GM12878 (cell line): ENCODE measurements around the gene SIRT7. TPM values are rescaled to one million over a fixed set of nuclear protein-coding genes. Genes with fewer than 3 reads are reported as not detected.

ENCODE experiments used
- ATAC-seq: fragments of 200-7000 bp; cut with Tn5 transposase; 3 replicates; pipeline ENCODE4 v1.9.1; 2020; ENCODE audit warnings: mild to moderate bottlenecking, moderate library complexity
- BruUV-seq: library from RNA; stranded (reverse); fragments of 400-500 nt; replicated peaks from 2 replicates; lab custom pipeline; 2021; lab: Mats Ljungman, UMichigan
- CTCF ChIA-PET: fragments of 300-600 bp; sonication (Branson Sonifier 250); formaldehyde crosslinking; extraction: SDS; loops from one replicate; lab custom pipeline; 2021; ENCODE audit warnings: inconsistent platforms; lab: Yijun Ruan, JAX
- POLR2A ChIA-PET: fragments of 350-600 bp; formaldehyde crosslinking; extraction: SDS; loops from one replicate; lab custom pipeline; 2021; ENCODE audit warnings: inconsistent platforms; lab: Charles Lee
- RAD21 ChIA-PET: fragments of 300-600 bp; sonication (Branson Sonifier 250); formaldehyde crosslinking; loops from one replicate; lab custom pipeline; 2023; ENCODE audit warnings: antibody characterized with exemption; ENCODE audit not compliant: unreplicated experiment; lab: Charles Lee
- SMC1A ChIA-PET: fragments of 300-600 bp; sonication (Branson Sonifier 250); formaldehyde crosslinking; loops from one replicate; lab custom pipeline; 2023; ENCODE audit not compliant: unreplicated experiment, uncharacterized antibody; lab: Charles Lee
- DNase-seq: peaks from one replicate; pipeline ENCODE4 v3.0.0-alpha.2; 2011; ENCODE audit warnings: low read depth, low spot score
- FAIRE-seq: peaks from 3 replicates; lab custom pipeline; 2011; peaks lifted over from hg19 to GRCh38; lab: Jason Lieb, UNC
- H2AFZ ChIP-seq: 2 replicates; pipeline ENCODE4 v1.6.0; 2011; ENCODE audit warnings: low read depth, low read length, control low read depth; ENCODE audit not compliant: control insufficient read depth
- H3K27ac ChIP-seq: 2 replicates; pipeline ENCODE4 v1.5.1; 2011; ENCODE audit warnings: control low read depth; ENCODE audit not compliant: control insufficient read depth, insufficient read depth
- H3K27me3 ChIP-seq, 2 experiments: replicated peaks in 1 of 2; 2 replicates each; pipeline versions ENCODE4 v1.6.0 to v1.6.1; 2011; ENCODE audit warnings: low read length in 1 of 2; ENCODE audit not compliant: control insufficient read depth in 2 of 2, insufficient read depth in 2 of 2
- H3K36me3 ChIP-seq, 2 experiments: 2 replicates each; pipeline ENCODE4 v1.5.1; 2011; ENCODE audit warnings: low read length in 1 of 2; ENCODE audit not compliant: control insufficient read depth in 2 of 2, insufficient read depth in 2 of 2
- H3K4me1 ChIP-seq: 2 replicates; pipeline ENCODE4 v1.6.1; 2011; ENCODE audit warnings: mild to moderate bottlenecking, low read length, moderate library complexity, mixed read lengths; ENCODE audit not compliant: control insufficient read depth, insufficient read depth
- H3K4me2 ChIP-seq: 2 replicates; pipeline ENCODE4 v1.6.0; 2011; ENCODE audit warnings: control low read depth; ENCODE audit not compliant: control insufficient read depth, insufficient read depth
- H3K4me3 ChIP-seq: fragments of 200-600 bp; sonication (generic); 2 replicates; pipeline ENCODE4 v1.5.1; 2016
- H3K79me2 ChIP-seq: 2 replicates; pipeline ENCODE4 v1.6.0; 2011; ENCODE audit warnings: low read length; ENCODE audit not compliant: control insufficient read depth, insufficient read depth
- H3K9ac ChIP-seq: 2 replicates; pipeline ENCODE4 v1.8.0; 2011; ENCODE audit warnings: low read length, control low read depth, mixed read lengths; ENCODE audit not compliant: control insufficient read depth, insufficient read depth
- H3K9me3 ChIP-seq: replicated peaks from 3 replicates; pipeline ENCODE4 v1.5.1; 2011; ENCODE audit warnings: mild to moderate bottlenecking, low read length; ENCODE audit not compliant: control insufficient read depth, insufficient read depth
- H4K20me1 ChIP-seq: 2 replicates; pipeline ENCODE4 v1.6.0; 2011; ENCODE audit not compliant: control insufficient read depth, insufficient read depth
- CTCF ChIP-seq, 3 experiments: IDR thresholded peaks in 2 of 3; conservative IDR thresholded peaks in 1 of 3; 2 replicates each; pipeline ENCODE4 v1.5.1; 2011; ENCODE audit warnings: low read depth in 3 of 3, low read length in 3 of 3, mild to moderate bottlenecking in 3 of 3, control low read depth in 2 of 3, moderate library complexity in 2 of 3, inconsistent platforms in 1 of 3, mixed read lengths in 1 of 3; ENCODE audit not compliant: control insufficient read depth in 2 of 3, insufficient read depth in 1 of 3; ENCODE audit errors: extremely low read depth in 1 of 3
- EP300 ChIP-seq, 2 experiments: fragments of 150-350 bp in 1 of 2; IDR thresholded peaks; 2 replicates each; pipeline ENCODE4 v1.6.1; 2011 to 2012; ENCODE audit warnings: low read depth in 2 of 2, low read length in 2 of 2, borderline replicate concordance in 1 of 2, improper control_type of control experiment in 1 of 2, inconsistent platforms in 1 of 2; ENCODE audit not compliant: control insufficient read depth in 1 of 2
- POLR2A ChIP-seq: IDR thresholded peaks from 2 replicates; pipeline ENCODE4 v1.6.1; 2011; ENCODE audit warnings: low read depth, mild to moderate bottlenecking, low read length
- POLR2AphosphoS2 ChIP-seq: IDR thresholded peaks from 2 replicates; pipeline ENCODE4 v1.6.1; 2011; ENCODE audit warnings: low read depth, mild to moderate bottlenecking, low read length, improper control_type of control experiment, moderate library complexity
- POLR2AphosphoS5 ChIP-seq: IDR thresholded peaks from 2 replicates; pipeline ENCODE4 v1.6.1; 2011; ENCODE audit warnings: mild to moderate bottlenecking, low read length, inconsistent platforms
- WGBS: methylation state at CpG from one replicate; pipeline ENCODE4 v1.1.6; 2016; ENCODE audit warnings: low lambda C conversion rate; ENCODE audit not compliant: insufficient replicate concordance, insufficient coverage; ENCODE audit errors: missing lambda C conversion rate; 5-methylcytosine and 5-hydroxymethylcytosine counted together
- in situ Hi-C: fragments of 300-500 bp; cut with MboI; formaldehyde crosslinking; loops from 9 replicates; pipeline ENCODE4 v1.14.3; 2018; ENCODE audit warnings: mixed read lengths
- intact Hi-C: fragments of 100-400 bp; cut with micrococcal nuclease; formaldehyde crosslinking; loops from one replicate; pipeline ENCODE4 v1.14.2; 2022; ENCODE audit not compliant: unreplicated experiment
- polyA plus RNA-seq, 11 experiments: library from polyadenylated mRNA; depleted of rRNA in 4 of 11; unstranded in 6 of 11; stranded (reverse) in 5 of 11; fragments of >200 nt; fragmentation: Nextera tagmentation in 4 of 11; fragmentation: Illumina TruSeq in 1 of 11; extraction: Ambion mirVana in 4 of 11; extraction: Trizol in 1 of 11; gene quantifications; 1 replicate in 1 of 11; 2 replicates in 10 of 11; pipeline versions ENCODE4 v1.2.1 to v1.2.3, GENCODE V29; 2011 to 2016; ENCODE audit warnings: inconsistent platforms in 2 of 11, missing spikeins in 2 of 11, low read depth in 1 of 11
- total RNA-seq, 4 experiments: library from RNA; depleted of rRNA in 3 of 4; stranded (reverse); fragments of >200 nt in 3 of 4; fragmentation: Illumina TruSeq in 1 of 4; extraction: Trizol in 1 of 4; gene quantifications; 2 replicates each; pipeline versions ENCODE4 v1.2.1 to v1.2.3, GENCODE V29; 2013 to 2021

The SIRT7 gene
- total and polyA plus RNA-seq, 10 of the 15 experiments (the other 5 are each of a cell fraction or from before 2014, with no cell fraction given): 1.2 to 56.2 (median 22.7) TPM

DNA sequence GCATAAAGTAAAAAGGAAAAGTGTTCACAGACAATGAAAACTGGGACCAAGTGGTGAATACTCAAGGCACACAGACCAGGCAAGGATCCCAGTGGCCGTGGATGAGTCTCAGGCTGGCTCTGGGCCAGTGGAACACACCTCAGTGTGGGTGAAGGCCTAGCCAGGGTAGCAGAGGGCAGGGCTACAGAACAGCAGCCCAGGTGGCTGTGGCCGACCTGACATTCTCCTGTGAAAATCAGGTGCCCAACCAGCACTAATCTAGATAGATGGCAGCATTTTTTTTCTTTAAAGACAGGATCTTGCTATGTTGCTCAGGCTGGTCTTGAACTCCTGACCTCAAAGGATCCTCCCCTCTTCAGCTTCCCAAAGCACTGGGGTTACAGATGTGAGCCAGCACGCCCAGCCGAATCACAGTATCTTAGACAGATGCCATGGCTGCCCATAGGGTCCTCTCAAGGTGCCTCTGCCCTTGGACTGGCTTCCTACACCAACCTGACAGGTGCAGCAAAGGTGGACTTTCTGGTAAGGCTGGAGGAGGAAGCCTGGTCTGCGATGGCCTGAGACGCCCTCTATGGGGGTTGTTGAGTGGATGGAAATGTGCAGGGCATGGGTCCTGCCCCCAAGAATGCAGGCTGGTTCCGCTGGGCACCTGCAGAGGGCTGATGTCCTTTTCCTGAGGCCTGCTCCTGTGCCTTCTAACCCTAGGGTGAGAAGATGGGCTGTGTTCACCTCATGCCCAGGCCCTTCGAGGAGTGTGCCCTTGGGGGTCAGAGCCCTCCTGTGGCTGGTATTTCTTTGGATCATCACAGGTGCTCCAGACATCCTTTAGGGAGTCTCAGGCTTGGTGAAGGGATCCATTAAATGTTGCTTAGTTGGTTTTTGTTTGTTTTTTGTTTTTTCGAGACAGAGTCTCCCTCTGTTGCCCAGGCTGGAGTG is 53.9 kb downstream of the SIRT7 start:
- Histone ChIP-seq H3K4me2 (peak overlapping the region; percentile 83; the same call in 1 of the 2 replicates), H3K27ac (no peak overlapping the region), H2AFZ (no peak overlapping the region), H3K9ac (no peak overlapping the region), H3K4me3 (no peak overlapping the region), H3K79me2 (peaks cover 69% of the 10 kb centered on the region), H3K36me3 (peaks cover 11 to 17% of the 10 kb centered on the region in 2 experiments), H3K27me3 (no peaks in the 10 kb centered on the region), H4K20me1 (0 out of 2 replicates have a peak, but pooled peaks cover 3% of the 10 kb centered on the region), H3K4me1 (peaks cover 14% of the 10 kb centered on the region), H3K9me3 (no peaks in the 10 kb centered on the region)
- BruUV-seq: no TSS peak
- in situ Hi-C loops: no loop called here
- ChIA-PET SMC1A (interaction anchor here (0.6 to 1.8 kb wide), 3 partner anchors 8 to 157 kb away, joined by 3 to 5 read pairs (median 3); no protein-coding TSS in a partner anchor), RAD21 (no interaction called here), POLR2A (interaction anchor here (0.6 to 1.0 kb wide), 4 partner anchors 63 to 161 kb away, joined by 3 read pairs; partner anchors contain the start of gene PYCR1), CTCF (no interaction called here)
- DNase-seq (no peak), ATAC-seq (no peak), FAIRE-seq (no peak)
- TF ChIP-seq POLR2AphosphoS2: peak; percentile 40; the same call in 1 of the 2 replicates
- peak; percentile 64 for TF ChIP-seq POLR2A
- TF ChIP-seq POLR2AphosphoS5: peak; percentile 54; the same call in 1 of the 2 replicates
- peak in 1 of 3 experiments; percentile 0; a peak in 1 of 6 replicates for TF ChIP-seq CTCF (IDR thresholded peaks at IDR 0.05 in 2 of 3, conservative IDR thresholded peaks at IDR 0.05 in 1 of 3; ENCODE audit: control insufficient read depth in 2 of 3, extremely low read depth in 1 of 3, insufficient read depth in 1 of 3, low read depth in 3 of 3, low read length in 3 of 3)
- TF ChIP-seq EP300 (IDR thresholded peaks at IDR 0.05; ENCODE audit: borderline replicate concordance in 1 of 2, control insufficient read depth in 1 of 2, low read depth in 2 of 2, low read length in 2 of 2): no peak
- 82% methylated on average over 9 of the region's 9 CpGs for WGBS
- intact Hi-C loops: loop anchor here (5.0 kb wide), 1 partner anchor 158 kb away; the partner anchor contains the start of genes CENPX and LRRC45
